ENCODE measurements around the gene DAZ1.
"Not testable (repeated sequence)": the region's sequence is repeated elsewhere in the genome, so short reads cannot be mapped to it uniquely, and the experiment has no call there.

Gene DAZ1

GRCh38 chrY:23198908-23199307, at the start of gene DAZ1:
TSS of gene DAZ1 (minus strand) at chrY:23199008. CDS start at chrY:23198800, 208 bp downstream.
- DNase-seq = not testable (repeated sequence)

GRCh38 chrY:23219233-23219632, 20.4 kb upstream of the DAZ1 start, which contains the start of gene DAZ2:
TSS of gene DAZ2 (plus strand) at chrY:23219533. CDS start at chrY:23219741, 208 bp downstream.
- DNase-seq = not testable (repeated sequence)

- DNase-seq = not testable (repeated sequence)
These were observed 11.9 kb upstream of the DAZ1 start for GRCh38 chrY:23210681-23211080.

GRCh38 chrY:23209802-23210495, 11.1 kb upstream of the DAZ1 start:
- DNase-seq = not testable (repeated sequence)

GRCh38 chrY:23207455-23207854, 8.6 kb upstream of the DAZ1 start:
- DNase-seq = not testable (repeated sequence)
